ENCODE data around the gene CACHD1. TPM values are rescaled to one million over a fixed set of nuclear protein-coding genes. Genes with fewer than 3 reads are reported as not detected.

CACHD1 gene
- polyA plus RNA-seq, 1 of the 3 experiments (the other 2 are of a cell fraction): 2.2 TPM

DNA sequence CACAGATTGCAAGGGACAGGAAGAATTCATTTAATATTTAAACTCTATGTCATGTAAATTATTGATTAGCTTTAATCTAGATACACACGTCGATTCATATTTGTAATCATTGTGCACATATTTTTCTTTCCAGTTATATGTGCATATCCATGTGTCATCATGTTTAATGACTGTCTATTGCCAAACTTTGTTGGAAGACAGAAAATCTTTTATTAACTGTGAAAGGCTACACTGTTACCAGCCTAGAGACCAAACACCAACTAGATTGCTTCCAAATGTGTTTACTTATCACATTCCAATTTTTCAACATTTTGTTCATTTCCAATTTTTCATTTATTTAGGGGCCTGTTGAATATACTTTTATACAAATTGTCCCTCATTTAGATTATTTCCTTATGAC, 43.2 kb upstream of the CACHD1 start:
- POLR2A ChIA-PET: no interaction called here
- Histone ChIP-seq H3K9me3 (no peaks in the 10 kb centered on the region), H3K4me3 (ENCODE audit: low read depth in 2 of 2, low read length in 1 of 2) (no peak overlapping the region), H2AFZ (ENCODE audit: low read depth) (no peak overlapping the region), H3K36me3 (replicated peaks in 1 of 2; ENCODE audit: control insufficient read depth in 1 of 2, insufficient read depth in 2 of 2, low read length in 1 of 2) (no peaks in the 10 kb centered on the region), H3K79me2 (ENCODE audit: insufficient read depth) (no peaks in the 10 kb centered on the region), H3K27me3 (ENCODE audit: insufficient read depth) (no peaks in the 10 kb centered on the region), H3K9ac (no peak overlapping the region), H3K9me2 (no peaks in the 10 kb centered on the region), H3K4me2 (no peak overlapping the region), H3K27ac (ENCODE audit: low read depth in 2 of 2, low read length in 1 of 2) (no peak overlapping the region), H3K4me1 (ENCODE audit: control insufficient read depth in 1 of 2, insufficient read depth in 2 of 2, low read depth in 1 of 2, low read length in 1 of 2) (no peaks in the 10 kb centered on the region), H3F3A (replicated peaks; ENCODE audit: insufficient read depth) (no peaks in the 10 kb centered on the region), H4K20me1 (ENCODE audit: insufficient read depth) (no peaks in the 10 kb centered on the region)
- DNase-seq: no peak
- TF ChIP-seq FOXM1 (IDR thresholded peaks at IDR 0.05; ENCODE audit: low read depth) (no peak), RFX5 (IDR thresholded peaks at IDR 0.05; ENCODE audit: low read length) (no peak), RCOR1 (IDR thresholded peaks at IDR 0.05; ENCODE audit: low read length) (no peak), CHD2 (IDR thresholded peaks at IDR 0.05; ENCODE audit: low read length, partially characterized antibody) (no peak), GABPA (IDR thresholded peaks at IDR 0.05; ENCODE audit: low read depth) (no peak), FOXJ3 (CRISPR knock-in tag; IDR thresholded peaks at IDR 0.05) (no peak)
- TF ChIP-seq, protein P1, sequence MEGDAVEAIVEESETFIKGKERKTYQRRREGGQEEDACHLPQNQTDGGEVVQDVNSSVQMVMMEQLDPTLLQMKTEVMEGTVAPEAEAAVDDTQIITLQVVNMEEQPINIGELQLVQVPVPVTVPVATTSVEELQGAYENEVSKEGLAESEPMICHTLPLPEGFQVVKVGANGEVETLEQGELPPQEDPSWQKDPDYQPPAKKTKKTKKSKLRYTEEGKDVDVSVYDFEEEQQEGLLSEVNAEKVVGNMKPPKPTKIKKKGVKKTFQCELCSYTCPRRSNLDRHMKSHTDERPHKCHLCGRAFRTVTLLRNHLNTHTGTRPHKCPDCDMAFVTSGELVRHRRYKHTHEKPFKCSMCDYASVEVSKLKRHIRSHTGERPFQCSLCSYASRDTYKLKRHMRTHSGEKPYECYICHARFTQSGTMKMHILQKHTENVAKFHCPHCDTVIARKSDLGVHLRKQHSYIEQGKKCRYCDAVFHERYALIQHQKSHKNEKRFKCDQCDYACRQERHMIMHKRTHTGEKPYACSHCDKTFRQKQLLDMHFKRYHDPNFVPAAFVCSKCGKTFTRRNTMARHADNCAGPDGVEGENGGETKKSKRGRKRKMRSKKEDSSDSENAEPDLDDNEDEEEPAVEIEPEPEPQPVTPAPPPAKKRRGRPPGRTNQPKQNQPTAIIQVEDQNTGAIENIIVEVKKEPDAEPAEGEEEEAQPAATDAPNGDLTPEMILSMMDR (IDR thresholded peaks at IDR 0.05): no peak
- TF ChIP-seq, protein P2, sequence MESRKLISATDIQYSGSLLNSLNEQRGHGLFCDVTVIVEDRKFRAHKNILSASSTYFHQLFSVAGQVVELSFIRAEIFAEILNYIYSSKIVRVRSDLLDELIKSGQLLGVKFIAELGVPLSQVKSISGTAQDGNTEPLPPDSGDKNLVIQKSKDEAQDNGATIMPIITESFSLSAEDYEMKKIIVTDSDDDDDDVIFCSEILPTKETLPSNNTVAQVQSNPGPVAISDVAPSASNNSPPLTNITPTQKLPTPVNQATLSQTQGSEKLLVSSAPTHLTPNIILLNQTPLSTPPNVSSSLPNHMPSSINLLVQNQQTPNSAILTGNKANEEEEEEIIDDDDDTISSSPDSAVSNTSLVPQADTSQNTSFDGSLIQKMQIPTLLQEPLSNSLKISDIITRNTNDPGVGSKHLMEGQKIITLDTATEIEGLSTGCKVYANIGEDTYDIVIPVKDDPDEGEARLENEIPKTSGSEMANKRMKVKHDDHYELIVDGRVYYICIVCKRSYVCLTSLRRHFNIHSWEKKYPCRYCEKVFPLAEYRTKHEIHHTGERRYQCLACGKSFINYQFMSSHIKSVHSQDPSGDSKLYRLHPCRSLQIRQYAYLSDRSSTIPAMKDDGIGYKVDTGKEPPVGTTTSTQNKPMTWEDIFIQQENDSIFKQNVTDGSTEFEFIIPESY (IDR thresholded peaks at IDR 0.05; ENCODE audit: borderline replicate concordance, low read depth): no peak
- TF ChIP-seq, protein P3, sequence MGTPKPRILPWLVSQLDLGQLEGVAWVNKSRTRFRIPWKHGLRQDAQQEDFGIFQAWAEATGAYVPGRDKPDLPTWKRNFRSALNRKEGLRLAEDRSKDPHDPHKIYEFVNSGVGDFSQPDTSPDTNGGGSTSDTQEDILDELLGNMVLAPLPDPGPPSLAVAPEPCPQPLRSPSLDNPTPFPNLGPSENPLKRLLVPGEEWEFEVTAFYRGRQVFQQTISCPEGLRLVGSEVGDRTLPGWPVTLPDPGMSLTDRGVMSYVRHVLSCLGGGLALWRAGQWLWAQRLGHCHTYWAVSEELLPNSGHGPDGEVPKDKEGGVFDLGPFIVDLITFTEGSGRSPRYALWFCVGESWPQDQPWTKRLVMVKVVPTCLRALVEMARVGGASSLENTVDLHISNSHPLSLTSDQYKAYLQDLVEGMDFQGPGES (IDR thresholded peaks at IDR 0.05; ENCODE audit: low read depth, low read length): no peak
- TF ChIP-seq, protein P4, sequence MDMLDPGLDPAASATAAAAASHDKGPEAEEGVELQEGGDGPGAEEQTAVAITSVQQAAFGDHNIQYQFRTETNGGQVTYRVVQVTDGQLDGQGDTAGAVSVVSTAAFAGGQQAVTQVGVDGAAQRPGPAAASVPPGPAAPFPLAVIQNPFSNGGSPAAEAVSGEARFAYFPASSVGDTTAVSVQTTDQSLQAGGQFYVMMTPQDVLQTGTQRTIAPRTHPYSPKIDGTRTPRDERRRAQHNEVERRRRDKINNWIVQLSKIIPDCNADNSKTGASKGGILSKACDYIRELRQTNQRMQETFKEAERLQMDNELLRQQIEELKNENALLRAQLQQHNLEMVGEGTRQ (IDR thresholded peaks at IDR 0.05; ENCODE audit: borderline replicate concordance, low read depth, low read length): no peak
- TF ChIP-seq, protein P5, sequence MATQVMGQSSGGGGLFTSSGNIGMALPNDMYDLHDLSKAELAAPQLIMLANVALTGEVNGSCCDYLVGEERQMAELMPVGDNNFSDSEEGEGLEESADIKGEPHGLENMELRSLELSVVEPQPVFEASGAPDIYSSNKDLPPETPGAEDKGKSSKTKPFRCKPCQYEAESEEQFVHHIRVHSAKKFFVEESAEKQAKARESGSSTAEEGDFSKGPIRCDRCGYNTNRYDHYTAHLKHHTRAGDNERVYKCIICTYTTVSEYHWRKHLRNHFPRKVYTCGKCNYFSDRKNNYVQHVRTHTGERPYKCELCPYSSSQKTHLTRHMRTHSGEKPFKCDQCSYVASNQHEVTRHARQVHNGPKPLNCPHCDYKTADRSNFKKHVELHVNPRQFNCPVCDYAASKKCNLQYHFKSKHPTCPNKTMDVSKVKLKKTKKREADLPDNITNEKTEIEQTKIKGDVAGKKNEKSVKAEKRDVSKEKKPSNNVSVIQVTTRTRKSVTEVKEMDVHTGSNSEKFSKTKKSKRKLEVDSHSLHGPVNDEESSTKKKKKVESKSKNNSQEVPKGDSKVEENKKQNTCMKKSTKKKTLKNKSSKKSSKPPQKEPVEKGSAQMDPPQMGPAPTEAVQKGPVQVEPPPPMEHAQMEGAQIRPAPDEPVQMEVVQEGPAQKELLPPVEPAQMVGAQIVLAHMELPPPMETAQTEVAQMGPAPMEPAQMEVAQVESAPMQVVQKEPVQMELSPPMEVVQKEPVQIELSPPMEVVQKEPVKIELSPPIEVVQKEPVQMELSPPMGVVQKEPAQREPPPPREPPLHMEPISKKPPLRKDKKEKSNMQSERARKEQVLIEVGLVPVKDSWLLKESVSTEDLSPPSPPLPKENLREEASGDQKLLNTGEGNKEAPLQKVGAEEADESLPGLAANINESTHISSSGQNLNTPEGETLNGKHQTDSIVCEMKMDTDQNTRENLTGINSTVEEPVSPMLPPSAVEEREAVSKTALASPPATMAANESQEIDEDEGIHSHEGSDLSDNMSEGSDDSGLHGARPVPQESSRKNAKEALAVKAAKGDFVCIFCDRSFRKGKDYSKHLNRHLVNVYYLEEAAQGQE (IDR thresholded peaks at IDR 0.05; ENCODE audit: low read depth, low read length): no peak
- CTCF ChIA-PET: no interaction called here
- WGBS (ENCODE audit: low lambda C conversion rate): 77% methylated on average over 2 of the region's 2 CpGs
